Body of pancreas (tissue), 4 donors: Measurements from ENCODE around the gene UBR3. TPM values are rescaled to one million over a fixed set of nuclear protein-coding genes. Genes with fewer than 3 reads are reported as not detected.
A peak's percentile ranks its signal among the peaks of the same experiment; 100 is the strongest.
"Not testable (repeated sequence)": the region's sequence is repeated elsewhere in the genome, so short reads cannot be mapped to it uniquely, and the experiment has no call there.

ENCODE experiments used
- ATAC-seq: fragments of 150-250 bp; one replicate; pipeline ENCODE4 v1.9.1; 2016
- DNase-seq, 4 donors: peaks; one replicate each; pipeline ENCODE4 v3.0.0-alpha.2; 2019
- H3K27ac ChIP-seq, 4 donors: fragments of 200-600 bp; sonication (generic); 1 replicate in 3 of 4; 2 replicates in 1 of 4; pipeline versions ENCODE4 v1.5.1 to v1.6.1; 2016 to 2019; ENCODE audit warnings: mild to moderate bottlenecking in 1 of 4, mixed read lengths in 1 of 4, moderate library complexity in 1 of 4
- H3K27me3 ChIP-seq, 2 donors: fragments of 200-600 bp; sonication (generic); one replicate each; pipeline ENCODE4 v1.6.0; 2016; ENCODE audit warnings: mild to moderate bottlenecking in 1 of 2
- H3K36me3 ChIP-seq, 2 donors: fragments of 200-600 bp; sonication (generic); replicated peaks in 1 of 2; 2 replicates each; pipeline ENCODE4 v1.5.1; 2016; ENCODE audit warnings: low read depth in 2 of 2; ENCODE audit not compliant: insufficient read depth in 1 of 2
- H3K4me1 ChIP-seq: fragments of 200-600 bp; sonication (generic); one replicate; pipeline ENCODE4 v1.6.0; 2016
- H3K4me3 ChIP-seq, 2 donors: fragments of 200-600 bp; sonication (generic); 1 replicate in 1 of 2; 2 replicates in 1 of 2; pipeline ENCODE4 v1.5.1; 2016 to 2019
- H3K9me3 ChIP-seq, 3 donors: fragments of 200-600 bp; sonication (generic); 1 replicate in 2 of 3; 2 replicates in 1 of 3; pipeline ENCODE4 v1.5.1; 2016
- POLR2A ChIP-seq, 3 donors: fragments of 450-650 bp; IDR thresholded peaks; one replicate each; pipeline ENCODE4 v1.6.1; 2016; ENCODE audit warnings: antibody characterized with exemption in 3 of 3, mild to moderate bottlenecking in 2 of 3
- WGBS, 2 donors: methylation state at CpG; one replicate each; pipeline ENCODE4 v1.1.5; 2017; 5-methylcytosine and 5-hydroxymethylcytosine counted together
- intact Hi-C: fragments of 100-400 bp; cut with DNase I; formaldehyde crosslinking; loops from one replicate; pipeline ENCODE4 v1.15.1; 2023
- total RNA-seq, 2 donors: library from RNA; depleted of rRNA; stranded (reverse); fragments of >200 nt; gene quantifications; one replicate each; pipeline ENCODE4 v1.1.0, GENCODE V29; 2016
- TF ChIP-seq, protein P1 (sequence below), 7 experiments: fragments of 450-650 bp in 4 of 7; fragments of 200-600 bp in 3 of 7; sonication (generic) in 3 of 7; IDR thresholded peaks; one replicate each; pipeline ENCODE4 v1.5.1; 2016 to 2019; ENCODE audit warnings: antibody characterized with exemption in 7 of 7

Gene UBR3
- total RNA-seq, 2 donors from 2014 or later: 30.1 to 52.1 TPM

DNA sequence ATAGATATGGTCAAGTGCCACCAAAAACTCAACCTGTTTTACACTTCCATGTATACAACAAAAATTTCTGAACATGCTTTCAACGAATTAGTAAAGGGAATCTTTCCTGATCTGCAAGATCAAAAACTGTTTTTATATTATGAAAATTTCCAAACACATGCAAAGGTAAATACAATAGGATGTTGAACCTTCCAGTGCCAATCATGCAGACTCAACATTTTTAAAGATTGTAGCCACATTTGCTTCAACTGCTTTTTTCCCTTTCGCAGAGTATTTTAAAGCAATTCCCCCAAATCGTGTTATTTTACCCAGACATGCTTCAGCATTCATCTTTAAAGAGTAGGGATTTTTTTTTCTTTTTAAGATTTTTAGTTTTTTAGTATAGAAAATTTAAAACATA lies 40.3 kb downstream of the UBR3 start:
- ATAC-seq (no peak), DNase-seq (no peak)
- WGBS, 2 donors: 81 to 84% methylated on average over 3 of the region's 3 CpGs
- Histone ChIP-seq H3K27me3 (no peaks in the 10 kb centered on the region), H3K36me3 (no peaks in the 10 kb centered on the region), H3K4me1 (peaks cover 7% of the 10 kb centered on the region), H3K4me3 (no peak overlapping the region), H3K27ac (no peak overlapping the region), H3K9me3 (no peaks in the 10 kb centered on the region)
- intact Hi-C loops: no loop called here
- TF ChIP-seq, protein P1, sequence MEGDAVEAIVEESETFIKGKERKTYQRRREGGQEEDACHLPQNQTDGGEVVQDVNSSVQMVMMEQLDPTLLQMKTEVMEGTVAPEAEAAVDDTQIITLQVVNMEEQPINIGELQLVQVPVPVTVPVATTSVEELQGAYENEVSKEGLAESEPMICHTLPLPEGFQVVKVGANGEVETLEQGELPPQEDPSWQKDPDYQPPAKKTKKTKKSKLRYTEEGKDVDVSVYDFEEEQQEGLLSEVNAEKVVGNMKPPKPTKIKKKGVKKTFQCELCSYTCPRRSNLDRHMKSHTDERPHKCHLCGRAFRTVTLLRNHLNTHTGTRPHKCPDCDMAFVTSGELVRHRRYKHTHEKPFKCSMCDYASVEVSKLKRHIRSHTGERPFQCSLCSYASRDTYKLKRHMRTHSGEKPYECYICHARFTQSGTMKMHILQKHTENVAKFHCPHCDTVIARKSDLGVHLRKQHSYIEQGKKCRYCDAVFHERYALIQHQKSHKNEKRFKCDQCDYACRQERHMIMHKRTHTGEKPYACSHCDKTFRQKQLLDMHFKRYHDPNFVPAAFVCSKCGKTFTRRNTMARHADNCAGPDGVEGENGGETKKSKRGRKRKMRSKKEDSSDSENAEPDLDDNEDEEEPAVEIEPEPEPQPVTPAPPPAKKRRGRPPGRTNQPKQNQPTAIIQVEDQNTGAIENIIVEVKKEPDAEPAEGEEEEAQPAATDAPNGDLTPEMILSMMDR (IDR thresholded peaks at IDR 0.05): no peak
- no peak for TF ChIP-seq POLR2A (IDR thresholded peaks at IDR 0.05)

DNA sequence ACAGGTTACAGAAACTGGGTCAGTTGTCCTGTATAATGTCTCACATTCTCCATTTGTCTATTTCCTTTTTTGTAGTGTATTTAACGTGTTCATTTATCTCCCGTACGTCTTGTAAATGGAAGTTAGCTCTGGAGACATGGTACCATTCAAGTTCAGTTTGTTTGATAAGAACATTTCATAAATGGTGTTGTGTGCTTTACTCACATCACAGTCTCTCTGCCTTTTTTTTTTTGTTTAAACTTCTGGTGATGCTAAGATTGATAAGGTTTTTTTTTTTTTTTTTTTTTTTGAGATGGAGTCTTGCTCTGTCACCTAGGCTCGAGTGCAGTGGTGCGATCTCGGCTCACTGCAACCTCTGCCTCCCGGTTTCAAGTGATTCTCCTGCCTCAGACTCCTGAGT lies 41.7 kb downstream of the UBR3 start:
- no peak overlapping the region for H3K4me3 ChIP-seq
- no peaks in the 10 kb centered on the region for H3K27me3 ChIP-seq
- ATAC-seq (no peak), DNase-seq (no peak)
- TF ChIP-seq, protein P1 (IDR thresholded peaks at IDR 0.05): no peak
- no peak for TF ChIP-seq POLR2A (IDR thresholded peaks at IDR 0.05)
- H3K27ac ChIP-seq: no peak overlapping the region
- 89 to 95% methylated on average over 7 of the region's 7 CpGs for WGBS, 2 donors
- intact Hi-C loops: no loop called here
- H3K36me3 ChIP-seq: no peaks in the 10 kb centered on the region
- no peaks in the 10 kb centered on the region for H3K4me1 ChIP-seq
- no peaks in the 10 kb centered on the region for H3K9me3 ChIP-seq

DNA sequence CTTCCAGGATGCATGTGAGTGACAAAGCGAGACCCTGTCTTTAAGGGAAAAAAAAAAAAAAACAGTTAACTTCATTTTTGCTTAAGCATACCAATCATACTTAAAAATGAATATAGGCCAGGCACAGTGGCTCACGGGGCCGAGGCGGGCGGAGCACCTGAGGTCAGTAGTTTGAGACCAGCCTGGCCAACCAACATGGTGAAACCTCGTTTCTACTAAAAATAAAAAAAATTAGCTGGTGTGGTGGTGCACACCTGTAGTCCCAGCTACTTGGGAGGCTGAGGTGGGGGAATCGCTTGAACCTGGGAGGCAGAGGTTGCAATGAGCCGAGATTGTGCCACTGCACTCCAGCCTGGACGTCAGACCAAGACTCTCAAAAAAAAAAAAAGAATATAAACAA lies 44.1 kb downstream of the UBR3 start:
- H3K4me1 ChIP-seq, intact Hi-C loops, H3K4me3 ChIP-seq, H3K9me3 ChIP-seq, H3K36me3 ChIP-seq, DNase-seq, H3K27ac ChIP-seq, ATAC-seq, H3K27me3 ChIP-seq: not testable (repeated sequence)
- WGBS, 2 donors: 91% methylated on average over 9 of the region's 9 CpGs

DNA sequence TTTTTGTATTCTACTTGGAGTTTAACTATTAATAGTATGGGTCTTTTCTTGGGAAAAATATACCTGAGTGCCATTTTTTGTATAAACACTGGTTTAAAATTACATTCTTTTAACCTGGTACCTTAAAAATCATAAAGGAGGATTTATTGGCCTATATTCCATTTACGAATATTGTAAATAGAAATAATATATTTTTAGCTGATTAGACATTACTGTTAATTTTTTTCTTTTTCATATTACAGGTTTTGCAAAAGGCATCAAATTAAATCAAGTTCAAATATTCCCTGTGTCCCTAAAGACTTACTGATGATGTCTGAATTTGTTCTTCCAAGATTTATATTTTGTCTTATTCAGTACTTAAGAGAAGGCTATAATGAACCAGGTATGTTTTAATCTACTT lies 44.7 kb downstream of the UBR3 start:
- no peaks in the 10 kb centered on the region for H3K36me3 ChIP-seq

DNA sequence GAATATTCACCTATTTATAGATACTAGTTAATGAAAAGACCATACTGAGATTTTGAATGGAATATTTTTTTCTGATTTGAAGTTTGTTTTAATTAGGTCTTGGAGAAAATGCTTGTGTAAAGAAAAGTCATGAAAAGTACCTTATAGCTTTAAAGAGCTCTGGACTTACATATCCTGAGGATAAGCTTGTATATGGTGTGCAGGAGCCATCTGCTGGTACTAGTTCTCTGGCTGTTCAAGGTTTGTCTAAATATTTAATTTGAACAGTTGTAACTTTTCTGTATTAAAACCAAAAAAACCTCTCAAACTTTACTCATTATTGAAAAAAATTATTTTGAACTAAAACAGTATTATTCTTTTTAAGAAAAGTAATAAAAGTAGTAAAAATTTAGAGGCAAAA lies 50.1 kb downstream of the UBR3 start:
- no peak for ATAC-seq
- Histone ChIP-seq H3K9me3 (peaks cover 0 to 5% (median 0%) of the 10 kb centered on the region in 3 donors), H3K4me3 (no peak overlapping the region), H3K4me1 (no peaks in the 10 kb centered on the region), H3K27me3 (no peaks in the 10 kb centered on the region), H3K27ac (no peak overlapping the region), H3K36me3 (no peaks in the 10 kb centered on the region)
- no peak for DNase-seq
- TF ChIP-seq, protein P1 (IDR thresholded peaks at IDR 0.05): peak in 3 of 7 experiments; percentile 10 to 24 (median 24)
- no peak for TF ChIP-seq POLR2A (IDR thresholded peaks at IDR 0.05)
- intact Hi-C loops: no loop called here

More for the DNA sequence above, 44.7 kb downstream of the UBR3 start:
- Histone ChIP-seq H3K9me3 (no peaks in the 10 kb centered on the region), H3K27me3 (no peaks in the 10 kb centered on the region), H3K4me1 (no peaks in the 10 kb centered on the region), H3K27ac (no peak overlapping the region), H3K4me3 (no peak overlapping the region)
- ATAC-seq: no peak
- intact Hi-C loops: no loop called here
- no peak for DNase-seq
- 92 to 95% methylated on average over 1 of the region's 1 CpG for whole genome bisulfite sequencing, 2 donors
- TF ChIP-seq POLR2A (IDR thresholded peaks at IDR 0.05): no peak
- TF ChIP-seq, protein P1 (IDR thresholded peaks at IDR 0.05): no peak
